H1 (cell line): ENCODE measurements around the gene APOOL. TPM values are rescaled to one million over a fixed set of nuclear protein-coding genes. Genes with fewer than 3 reads are reported as not detected.

ENCODE experiments used
- CHD1 ChIP-seq: IDR thresholded peaks from 2 replicates; pipeline ENCODE4 v1.6.1; 2012; ENCODE audit warnings: low read depth, low read length, improper control_type of control experiment
- CTBP2 ChIP-seq: IDR thresholded peaks from 2 replicates; pipeline ENCODE4 v1.7.0; 2011; ENCODE audit warnings: borderline replicate concordance, mild to moderate bottlenecking, moderate library complexity, mixed read lengths, low read length; ENCODE audit not compliant: insufficient read depth, insufficient read length
- EGR1 ChIP-seq: IDR thresholded peaks from 2 replicates; pipeline ENCODE4 v1.6.1; 2011; ENCODE audit warnings: low read depth, low read length, borderline replicate concordance
- KDM4A ChIP-seq: IDR thresholded peaks from one replicate; pipeline ENCODE4 v1.7.1; 2012; ENCODE audit warnings: low read depth, mild to moderate bottlenecking, moderate library complexity, low read length, inconsistent platforms; ENCODE audit not compliant: severe bottlenecking
- KDM5A ChIP-seq: fragments of 200-600 bp; IDR thresholded peaks from 2 replicates; pipeline ENCODE4 v1.7.1; 2012; ENCODE audit warnings: mild to moderate bottlenecking, low read length, inconsistent platforms, mixed read lengths
- PHF8 ChIP-seq: fragments of 200-600 bp; sonication (generic); conservative IDR thresholded peaks from 2 replicates; pipeline ENCODE4 v1.7.1; 2012; ENCODE audit warnings: low read depth, mild to moderate bottlenecking, inconsistent platforms, low read length, moderate library complexity
- POU5F1 ChIP-seq: IDR thresholded peaks from 2 replicates; pipeline ENCODE4 v1.6.1; 2011; ENCODE audit warnings: low read depth, mild to moderate bottlenecking, low read length, moderate library complexity
- RNF2 ChIP-seq: fragments of 200-900, 300-1000 bp; sonication (generic); IDR thresholded peaks from 2 replicates; pipeline ENCODE4 v1.7.1; 2016; ENCODE audit warnings: borderline replicate concordance, low read depth, mild to moderate bottlenecking, antibody characterized with exemption, low read length; ENCODE audit not compliant: poor library complexity, severe bottlenecking; ENCODE audit errors: missing control alignments
- SIN3A ChIP-seq, 2 experiments: IDR thresholded peaks in 1 of 2; conservative IDR thresholded peaks in 1 of 2; 2 replicates each; pipeline ENCODE4 v1.6.1; 2011 to 2012; ENCODE audit warnings: low read length in 2 of 2, improper control_type of control experiment in 1 of 2, low read depth in 1 of 2, mild to moderate bottlenecking in 1 of 2
- polyA plus RNA-seq, 7 experiments: library from polyadenylated mRNA; depleted of rRNA in 3 of 7; stranded (reverse) in 5 of 7; unstranded in 2 of 7; fragments of >200 nt in 5 of 7; fragments of 200-250 nt in 2 of 7; gene quantifications; 1 replicate in 5 of 7; 2 replicates in 1 of 7; 4 replicates in 1 of 7; pipeline versions ENCODE4 v1.2.1 to v1.2.3, GENCODE V29; 2011 to 2013; ENCODE audit warnings: missing spikeins in 2 of 7, mixed read lengths in 2 of 7
- total RNA-seq: library from RNA; stranded (reverse); fragmentation: NEBNext Ultra II Directional; extraction: Animal tissue kit (Norgen Biotek cat#: 25700); gene quantifications from 2 replicates; pipeline ENCODE4 v1.2.1, GENCODE V29; 2021
- TF ChIP-seq, protein P1 (sequence below): fragments of 300-600 bp; sonication (generic); IDR thresholded peaks from 2 replicates; pipeline ENCODE4 v1.7.1; 2012; ENCODE audit warnings: low read length, moderate library complexity, mild to moderate bottlenecking, inconsistent platforms; ENCODE audit not compliant: insufficient replicate concordance

Gene APOOL
- total and polyA plus RNA-seq, 2 of the 8 experiments (the other 6 are each of a cell fraction or from before 2014, with no cell fraction given), result 2.4 to 8.1 TPM

DNA sequence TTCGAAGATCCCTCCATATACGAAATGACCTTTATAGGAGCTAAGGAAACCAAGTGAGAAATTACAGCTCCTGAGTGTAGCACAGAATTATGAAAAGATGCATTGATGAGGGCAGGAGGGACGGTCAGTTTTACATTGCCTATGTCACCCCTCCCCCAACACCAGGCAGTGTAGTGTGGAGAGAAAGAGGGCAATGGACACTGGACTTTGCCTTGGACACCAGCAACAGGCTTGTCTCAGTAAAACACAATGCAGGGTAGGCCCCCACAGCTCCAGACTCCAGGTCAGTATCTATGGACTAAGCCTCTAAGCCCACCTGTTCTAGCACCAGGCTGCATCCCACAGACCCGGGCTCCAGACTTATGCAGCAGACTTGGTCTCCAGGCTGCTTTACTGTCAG, 16.5 kb downstream of the APOOL start (continued):
- TF ChIP-seq, protein P1, sequence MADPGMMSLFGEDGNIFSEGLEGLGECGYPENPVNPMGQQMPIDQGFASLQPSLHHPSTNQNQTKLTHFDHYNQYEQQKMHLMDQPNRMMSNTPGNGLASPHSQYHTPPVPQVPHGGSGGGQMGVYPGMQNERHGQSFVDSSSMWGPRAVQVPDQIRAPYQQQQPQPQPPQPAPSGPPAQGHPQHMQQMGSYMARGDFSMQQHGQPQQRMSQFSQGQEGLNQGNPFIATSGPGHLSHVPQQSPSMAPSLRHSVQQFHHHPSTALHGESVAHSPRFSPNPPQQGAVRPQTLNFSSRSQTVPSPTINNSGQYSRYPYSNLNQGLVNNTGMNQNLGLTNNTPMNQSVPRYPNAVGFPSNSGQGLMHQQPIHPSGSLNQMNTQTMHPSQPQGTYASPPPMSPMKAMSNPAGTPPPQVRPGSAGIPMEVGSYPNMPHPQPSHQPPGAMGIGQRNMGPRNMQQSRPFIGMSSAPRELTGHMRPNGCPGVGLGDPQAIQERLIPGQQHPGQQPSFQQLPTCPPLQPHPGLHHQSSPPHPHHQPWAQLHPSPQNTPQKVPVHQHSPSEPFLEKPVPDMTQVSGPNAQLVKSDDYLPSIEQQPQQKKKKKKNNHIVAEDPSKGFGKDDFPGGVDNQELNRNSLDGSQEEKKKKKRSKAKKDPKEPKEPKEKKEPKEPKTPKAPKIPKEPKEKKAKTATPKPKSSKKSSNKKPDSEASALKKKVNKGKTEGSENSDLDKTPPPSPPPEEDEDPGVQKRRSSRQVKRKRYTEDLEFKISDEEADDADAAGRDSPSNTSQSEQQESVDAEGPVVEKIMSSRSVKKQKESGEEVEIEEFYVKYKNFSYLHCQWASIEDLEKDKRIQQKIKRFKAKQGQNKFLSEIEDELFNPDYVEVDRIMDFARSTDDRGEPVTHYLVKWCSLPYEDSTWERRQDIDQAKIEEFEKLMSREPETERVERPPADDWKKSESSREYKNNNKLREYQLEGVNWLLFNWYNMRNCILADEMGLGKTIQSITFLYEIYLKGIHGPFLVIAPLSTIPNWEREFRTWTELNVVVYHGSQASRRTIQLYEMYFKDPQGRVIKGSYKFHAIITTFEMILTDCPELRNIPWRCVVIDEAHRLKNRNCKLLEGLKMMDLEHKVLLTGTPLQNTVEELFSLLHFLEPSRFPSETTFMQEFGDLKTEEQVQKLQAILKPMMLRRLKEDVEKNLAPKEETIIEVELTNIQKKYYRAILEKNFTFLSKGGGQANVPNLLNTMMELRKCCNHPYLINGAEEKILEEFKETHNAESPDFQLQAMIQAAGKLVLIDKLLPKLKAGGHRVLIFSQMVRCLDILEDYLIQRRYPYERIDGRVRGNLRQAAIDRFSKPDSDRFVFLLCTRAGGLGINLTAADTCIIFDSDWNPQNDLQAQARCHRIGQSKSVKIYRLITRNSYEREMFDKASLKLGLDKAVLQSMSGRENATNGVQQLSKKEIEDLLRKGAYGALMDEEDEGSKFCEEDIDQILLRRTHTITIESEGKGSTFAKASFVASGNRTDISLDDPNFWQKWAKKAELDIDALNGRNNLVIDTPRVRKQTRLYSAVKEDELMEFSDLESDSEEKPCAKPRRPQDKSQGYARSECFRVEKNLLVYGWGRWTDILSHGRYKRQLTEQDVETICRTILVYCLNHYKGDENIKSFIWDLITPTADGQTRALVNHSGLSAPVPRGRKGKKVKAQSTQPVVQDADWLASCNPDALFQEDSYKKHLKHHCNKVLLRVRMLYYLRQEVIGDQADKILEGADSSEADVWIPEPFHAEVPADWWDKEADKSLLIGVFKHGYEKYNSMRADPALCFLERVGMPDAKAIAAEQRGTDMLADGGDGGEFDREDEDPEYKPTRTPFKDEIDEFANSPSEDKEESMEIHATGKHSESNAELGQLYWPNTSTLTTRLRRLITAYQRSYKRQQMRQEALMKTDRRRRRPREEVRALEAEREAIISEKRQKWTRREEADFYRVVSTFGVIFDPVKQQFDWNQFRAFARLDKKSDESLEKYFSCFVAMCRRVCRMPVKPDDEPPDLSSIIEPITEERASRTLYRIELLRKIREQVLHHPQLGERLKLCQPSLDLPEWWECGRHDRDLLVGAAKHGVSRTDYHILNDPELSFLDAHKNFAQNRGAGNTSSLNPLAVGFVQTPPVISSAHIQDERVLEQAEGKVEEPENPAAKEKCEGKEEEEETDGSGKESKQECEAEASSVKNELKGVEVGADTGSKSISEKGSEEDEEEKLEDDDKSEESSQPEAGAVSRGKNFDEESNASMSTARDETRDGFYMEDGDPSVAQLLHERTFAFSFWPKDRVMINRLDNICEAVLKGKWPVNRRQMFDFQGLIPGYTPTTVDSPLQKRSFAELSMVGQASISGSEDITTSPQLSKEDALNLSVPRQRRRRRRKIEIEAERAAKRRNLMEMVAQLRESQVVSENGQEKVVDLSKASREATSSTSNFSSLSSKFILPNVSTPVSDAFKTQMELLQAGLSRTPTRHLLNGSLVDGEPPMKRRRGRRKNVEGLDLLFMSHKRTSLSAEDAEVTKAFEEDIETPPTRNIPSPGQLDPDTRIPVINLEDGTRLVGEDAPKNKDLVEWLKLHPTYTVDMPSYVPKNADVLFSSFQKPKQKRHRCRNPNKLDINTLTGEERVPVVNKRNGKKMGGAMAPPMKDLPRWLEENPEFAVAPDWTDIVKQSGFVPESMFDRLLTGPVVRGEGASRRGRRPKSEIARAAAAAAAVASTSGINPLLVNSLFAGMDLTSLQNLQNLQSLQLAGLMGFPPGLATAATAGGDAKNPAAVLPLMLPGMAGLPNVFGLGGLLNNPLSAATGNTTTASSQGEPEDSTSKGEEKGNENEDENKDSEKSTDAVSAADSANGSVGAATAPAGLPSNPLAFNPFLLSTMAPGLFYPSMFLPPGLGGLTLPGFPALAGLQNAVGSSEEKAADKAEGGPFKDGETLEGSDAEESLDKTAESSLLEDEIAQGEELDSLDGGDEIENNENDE, result no peak
- TF ChIP-seq CTBP2 (no peak), KDM4A (no peak), RNF2 (no peak), POU5F1 (no peak), PHF8 (no peak), KDM5A (no peak), EGR1 (no peak), CHD1 (no peak), SIN3A (conservative IDR thresholded peaks at IDR 0.05 in 1 of 2, IDR thresholded peaks at IDR 0.05 in 1 of 2; ENCODE audit: low read depth in 1 of 2, low read length in 2 of 2) (no peak)
